Peyer's patch (tissue), 4 donors: ENCODE measurements around the gene ROBO1. TPM values are rescaled to one million over a fixed set of nuclear protein-coding genes. Genes with fewer than 3 reads are reported as not detected.

Experiments used
- DNase-seq, 3 donors: peaks; one replicate each; pipeline ENCODE4 v3.0.0-alpha.2; 2017 to 2019
- H3K27ac ChIP-seq, 4 donors: fragments of 200-600 bp; sonication (generic); one replicate each; pipeline ENCODE4 v1.5.1; 2016 to 2019
- H3K27me3 ChIP-seq, 2 donors: fragments of 200-600 bp; sonication (generic); one replicate each; pipeline ENCODE4 v1.5.1; 2019
- H3K36me3 ChIP-seq, 3 donors: fragments of 200-600 bp; sonication (generic); one replicate each; pipeline ENCODE4 v1.5.1; 2016 to 2019
- H3K4me1 ChIP-seq, 4 donors: fragments of 200-600 bp; sonication (generic); one replicate each; pipeline ENCODE4 v1.5.1; 2016 to 2019
- H3K4me3 ChIP-seq, 4 donors: fragments of 200-600 bp; sonication (generic); 1 replicate in 3 of 4; 2 replicates in 1 of 4; pipeline ENCODE4 v1.5.1; 2016 to 2019; ENCODE audit warnings: mild to moderate bottlenecking in 1 of 4
- H3K9me3 ChIP-seq, 4 donors: fragments of 200-600 bp; sonication (generic); one replicate each; pipeline ENCODE4 v1.5.1; 2016 to 2019; ENCODE audit warnings: mild to moderate bottlenecking in 1 of 4
- POLR2A ChIP-seq, 2 donors: fragments of 450-650 bp; IDR thresholded peaks; one replicate each; pipeline ENCODE4 v1.5.1; 2017; ENCODE audit warnings: antibody characterized with exemption in 2 of 2, mild to moderate bottlenecking in 2 of 2, moderate library complexity in 2 of 2
- total RNA-seq, 4 donors: library from RNA; depleted of rRNA; stranded (reverse); fragments of >200 nt; gene quantifications; one replicate each; pipeline ENCODE4 v1.1.0, GENCODE V29; 2016
- TF ChIP-seq, protein P1 (sequence below), 6 experiments: fragments of 450-650 bp in 4 of 6; fragments of 200-600 bp in 2 of 6; sonication (generic) in 1 of 6; IDR thresholded peaks; one replicate each; pipeline ENCODE4 v1.5.1; 2017 to 2019; ENCODE audit warnings: antibody characterized with exemption in 6 of 6, mild to moderate bottlenecking in 3 of 6, moderate library complexity in 1 of 6

Gene ROBO1
- total RNA-seq, 4 donors from 2014 or later, result 9.5 to 41.3 (median 24.2) TPM

DNA sequence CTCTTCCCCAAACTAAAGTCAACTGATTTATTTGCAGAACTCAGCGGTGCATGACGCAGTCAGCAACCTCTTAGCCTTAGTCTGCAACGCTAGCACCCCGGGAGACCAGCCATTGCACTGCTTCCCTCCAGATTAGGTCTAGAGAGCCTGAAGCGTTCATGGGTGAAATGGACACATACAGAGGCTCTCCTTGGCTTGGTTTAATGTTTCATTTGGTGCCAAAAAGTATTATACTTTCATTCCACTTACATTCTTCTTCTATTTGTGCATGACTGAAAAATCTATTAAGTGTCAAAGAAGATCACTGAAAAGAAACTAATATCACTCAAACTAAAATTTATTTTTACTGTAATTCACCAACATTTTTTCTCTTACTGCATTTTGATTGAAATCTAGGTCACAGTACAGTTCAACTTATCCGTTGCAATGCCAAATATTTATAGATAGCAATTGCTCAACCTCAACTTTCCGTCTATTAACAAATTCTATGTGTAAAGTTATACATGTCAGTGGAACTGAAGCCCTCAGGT, 116.2 kb downstream of the ROBO1 start:
- Histone ChIP-seq H3K4me1 (no peaks in the 10 kb centered on the region), H3K27ac (no peak overlapping the region), H3K9me3 (no peaks in the 10 kb centered on the region), H3K4me3 (no peak overlapping the region), H3K36me3 (no peaks in the 10 kb centered on the region), H3K27me3 (no peaks in the 10 kb centered on the region)
- DNase-seq, result no peak
- TF ChIP-seq POLR2A (IDR thresholded peaks at IDR 0.05), result no peak
- TF ChIP-seq, protein P1, sequence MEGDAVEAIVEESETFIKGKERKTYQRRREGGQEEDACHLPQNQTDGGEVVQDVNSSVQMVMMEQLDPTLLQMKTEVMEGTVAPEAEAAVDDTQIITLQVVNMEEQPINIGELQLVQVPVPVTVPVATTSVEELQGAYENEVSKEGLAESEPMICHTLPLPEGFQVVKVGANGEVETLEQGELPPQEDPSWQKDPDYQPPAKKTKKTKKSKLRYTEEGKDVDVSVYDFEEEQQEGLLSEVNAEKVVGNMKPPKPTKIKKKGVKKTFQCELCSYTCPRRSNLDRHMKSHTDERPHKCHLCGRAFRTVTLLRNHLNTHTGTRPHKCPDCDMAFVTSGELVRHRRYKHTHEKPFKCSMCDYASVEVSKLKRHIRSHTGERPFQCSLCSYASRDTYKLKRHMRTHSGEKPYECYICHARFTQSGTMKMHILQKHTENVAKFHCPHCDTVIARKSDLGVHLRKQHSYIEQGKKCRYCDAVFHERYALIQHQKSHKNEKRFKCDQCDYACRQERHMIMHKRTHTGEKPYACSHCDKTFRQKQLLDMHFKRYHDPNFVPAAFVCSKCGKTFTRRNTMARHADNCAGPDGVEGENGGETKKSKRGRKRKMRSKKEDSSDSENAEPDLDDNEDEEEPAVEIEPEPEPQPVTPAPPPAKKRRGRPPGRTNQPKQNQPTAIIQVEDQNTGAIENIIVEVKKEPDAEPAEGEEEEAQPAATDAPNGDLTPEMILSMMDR (IDR thresholded peaks at IDR 0.05), result no peak

DNA sequence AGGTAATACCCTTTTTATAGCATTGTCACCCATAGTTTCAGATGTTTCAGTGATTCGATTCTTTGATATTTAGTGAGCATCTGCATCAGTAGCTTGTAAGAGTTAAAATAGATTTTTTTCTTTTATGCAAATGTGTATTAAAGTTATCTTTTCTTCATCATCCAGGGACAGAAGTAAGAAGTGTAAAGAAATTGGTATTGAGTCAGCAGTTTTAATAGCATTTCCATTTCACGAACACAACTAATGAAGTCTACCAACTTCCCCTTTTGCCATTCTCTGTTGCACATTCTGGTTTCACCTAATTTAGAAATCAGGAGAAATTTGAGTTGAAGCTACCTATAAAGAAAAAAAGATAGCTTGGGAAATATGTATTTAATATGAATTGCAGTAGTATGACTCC, 127.9 kb downstream of the ROBO1 start:
- Histone ChIP-seq H3K4me1 (no peaks in the 10 kb centered on the region), H3K9me3 (peaks cover 0 to 3% (median 0%) of the 10 kb centered on the region in 4 donors), H3K27ac (no peak overlapping the region), H3K36me3 (no peaks in the 10 kb centered on the region), H3K27me3 (no peaks in the 10 kb centered on the region), H3K4me3 (no peak overlapping the region)
- DNase-seq, result no peak
- TF ChIP-seq, protein P1 (IDR thresholded peaks at IDR 0.05), result no peak
- no peak for TF ChIP-seq POLR2A (IDR thresholded peaks at IDR 0.05)

DNA sequence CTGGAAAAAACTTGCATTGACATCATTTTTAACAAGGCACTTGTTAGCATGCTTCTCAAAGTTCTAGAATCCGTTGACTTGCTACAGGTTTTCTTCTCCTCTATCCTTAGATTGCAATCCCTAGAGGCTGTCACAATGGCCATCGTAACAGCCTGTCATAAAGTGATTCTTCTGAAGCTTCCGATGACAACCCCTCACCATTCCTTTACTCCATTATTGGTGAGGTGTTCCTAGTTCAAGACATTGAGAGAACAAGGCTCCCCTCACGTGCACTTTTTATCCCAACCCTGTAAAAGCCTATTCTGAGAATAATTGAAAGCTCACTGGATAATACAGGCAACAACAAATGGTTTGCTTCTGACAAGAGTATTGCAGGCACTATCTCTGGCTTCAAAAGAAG, 131.4 kb downstream of the ROBO1 start:
- DNase-seq, result no peak
- H3K36me3 ChIP-seq, result no peaks in the 10 kb centered on the region
- H3K4me3 ChIP-seq, result no peak overlapping the region
- no peaks in the 10 kb centered on the region for H3K27me3 ChIP-seq
- TF ChIP-seq, protein P1 (IDR thresholded peaks at IDR 0.05), result no peak
- no peak for TF ChIP-seq POLR2A (IDR thresholded peaks at IDR 0.05)
- H3K4me1 ChIP-seq, result no peaks in the 10 kb centered on the region
- no peak overlapping the region for H3K27ac ChIP-seq
- peaks cover 0 to 3% (median 0%) of the 10 kb centered on the region in 4 donors for H3K9me3 ChIP-seq

DNA sequence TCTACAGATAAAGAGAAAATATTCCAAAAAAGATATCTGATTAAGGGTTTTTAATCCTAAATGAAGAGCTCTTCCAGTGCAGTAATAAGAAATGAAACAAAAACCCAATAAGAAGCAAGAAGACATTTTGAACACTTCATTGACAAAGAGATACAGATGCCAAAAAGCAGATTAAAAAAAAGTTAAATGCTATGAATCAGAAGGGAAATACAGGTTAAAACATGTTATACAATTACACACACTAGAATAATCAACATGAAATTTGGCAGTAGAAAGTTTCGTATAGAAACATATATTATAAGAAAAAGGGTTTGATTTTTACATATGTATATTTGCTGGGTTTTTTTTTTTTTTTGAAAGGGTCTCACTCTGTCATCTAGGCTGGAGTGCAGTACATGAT, 135.0 kb downstream of the ROBO1 start:
- no peaks in the 10 kb centered on the region for H3K36me3 ChIP-seq
- no peaks in the 10 kb centered on the region for H3K4me1 ChIP-seq
- H3K27me3 ChIP-seq, result no peaks in the 10 kb centered on the region
- TF ChIP-seq POLR2A (IDR thresholded peaks at IDR 0.05), result no peak
- TF ChIP-seq, protein P1 (IDR thresholded peaks at IDR 0.05), result no peak
- no peak overlapping the region for H3K27ac ChIP-seq
- DNase-seq, result no peak
- no peaks in the 10 kb centered on the region for H3K9me3 ChIP-seq
- no peak overlapping the region for H3K4me3 ChIP-seq

DNA sequence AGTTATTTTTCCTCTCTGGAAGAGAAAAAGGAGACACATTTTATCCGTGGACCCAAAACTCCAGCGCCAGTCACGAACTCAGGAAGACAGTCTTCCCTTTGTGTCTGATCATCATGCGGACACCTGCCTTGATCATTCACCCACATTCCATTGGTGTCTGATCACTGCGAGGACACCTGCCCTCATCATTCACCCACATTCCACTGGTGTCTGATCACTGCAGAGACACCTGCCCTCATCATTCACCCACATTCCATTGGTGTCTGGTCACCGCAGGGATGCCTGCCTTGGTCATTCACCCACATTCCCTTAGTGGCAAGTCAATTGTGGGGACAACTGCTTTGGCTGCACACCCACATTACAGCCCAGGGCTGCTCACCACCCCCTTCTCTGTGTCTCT, 148.9 kb downstream of the ROBO1 start:
- Histone ChIP-seq H3K27ac (no peak overlapping the region), H3K9me3 (no peaks in the 10 kb centered on the region), H3K27me3 (no peaks in the 10 kb centered on the region), H3K4me1 (no peaks in the 10 kb centered on the region), H3K4me3 (no peak overlapping the region), H3K36me3 (no peaks in the 10 kb centered on the region)
- DNase-seq, result no peak
- no peak for TF ChIP-seq POLR2A (IDR thresholded peaks at IDR 0.05)
- TF ChIP-seq, protein P1 (IDR thresholded peaks at IDR 0.05), result no peak

DNA sequence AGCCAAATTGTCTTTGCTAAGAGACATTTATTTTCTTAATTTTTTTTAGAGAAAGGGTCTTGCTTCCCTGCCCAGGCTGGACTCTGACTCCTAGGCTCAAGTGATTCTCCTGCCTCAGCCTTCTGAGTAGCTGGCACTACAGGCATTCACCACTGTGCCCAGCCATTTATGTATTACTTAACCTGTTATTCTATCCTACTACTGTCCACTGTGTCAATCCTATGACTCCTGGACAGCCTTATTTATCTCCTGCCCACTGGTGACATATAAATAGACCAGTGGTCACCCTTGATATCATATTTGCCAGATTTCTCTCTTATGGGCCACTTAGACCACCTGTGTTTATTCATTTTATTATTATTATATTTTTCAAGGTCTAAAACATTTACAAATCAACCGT, 161.4 kb downstream of the ROBO1 start:
- no peaks in the 10 kb centered on the region for H3K4me1 ChIP-seq
- no peaks in the 10 kb centered on the region for H3K9me3 ChIP-seq
- H3K4me3 ChIP-seq, result no peak overlapping the region
- H3K27me3 ChIP-seq, result no peaks in the 10 kb centered on the region
- TF ChIP-seq POLR2A (IDR thresholded peaks at IDR 0.05), result no peak
- TF ChIP-seq, protein P1 (IDR thresholded peaks at IDR 0.05), result no peak
- no peak overlapping the region for H3K27ac ChIP-seq
- H3K36me3 ChIP-seq, result no peaks in the 10 kb centered on the region
- DNase-seq, result no peak
